ENCODE measurements around the gene C3orf52. TPM values are rescaled to one million over a fixed set of nuclear protein-coding genes. Genes with fewer than 3 reads are reported as not detected.

Gene C3orf52
- total and polyA plus RNA-seq, 2 experiments from 2014 or later: 10.4 to 18.8 TPM

DNA sequence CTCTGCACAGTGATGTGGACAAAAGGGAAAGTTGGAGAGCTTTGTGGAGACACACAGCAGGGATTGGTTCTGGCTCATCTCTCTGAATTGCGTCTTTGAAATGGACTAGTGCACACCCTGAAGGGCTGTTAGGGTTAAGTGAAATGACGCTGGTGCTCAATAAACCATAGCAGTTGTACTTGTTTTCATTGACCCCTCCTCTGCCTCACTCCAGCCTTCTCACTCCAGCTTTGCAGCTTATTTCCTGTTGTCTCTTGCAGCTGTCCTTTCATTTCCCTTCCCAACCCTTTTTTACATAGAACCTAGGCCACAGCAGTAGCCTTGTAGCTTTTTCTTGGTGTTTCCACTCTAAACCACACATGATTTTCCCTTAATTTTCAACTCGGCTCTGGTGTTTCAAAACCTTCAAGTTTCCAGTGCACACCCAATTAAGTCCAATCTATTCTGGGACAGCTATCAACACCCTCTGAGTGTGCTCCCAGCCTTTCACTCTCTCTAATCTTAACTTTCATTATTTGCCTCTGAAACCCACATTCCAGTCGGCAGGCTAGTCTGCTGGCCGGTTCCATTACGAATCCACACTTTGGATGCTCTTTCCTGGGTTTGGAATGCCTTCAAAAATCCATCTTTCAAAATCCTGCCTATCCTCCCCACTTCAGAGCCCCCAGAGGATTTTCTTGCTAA is 6.4 kb downstream of the C3orf52 start:
- Histone ChIP-seq H3K27me3 (peaks cover 3% of the 10 kb centered on the region), H3K9me3 (ENCODE audit: low read depth) (no peaks in the 10 kb centered on the region), H3K27ac (peak overlapping the region; percentile 68), H3K4me1 (ENCODE audit: low read depth) (peaks cover 40% of the 10 kb centered on the region), H3K36me3 (no peaks in the 10 kb centered on the region), H3K4me3 (peak overlapping the region; percentile 0)
- peak; percentile 65 to 83 for DNase-seq (ENCODE audit: low read depth in 1 of 2, low spot score in 1 of 2)
- TF ChIP-seq, protein P1, sequence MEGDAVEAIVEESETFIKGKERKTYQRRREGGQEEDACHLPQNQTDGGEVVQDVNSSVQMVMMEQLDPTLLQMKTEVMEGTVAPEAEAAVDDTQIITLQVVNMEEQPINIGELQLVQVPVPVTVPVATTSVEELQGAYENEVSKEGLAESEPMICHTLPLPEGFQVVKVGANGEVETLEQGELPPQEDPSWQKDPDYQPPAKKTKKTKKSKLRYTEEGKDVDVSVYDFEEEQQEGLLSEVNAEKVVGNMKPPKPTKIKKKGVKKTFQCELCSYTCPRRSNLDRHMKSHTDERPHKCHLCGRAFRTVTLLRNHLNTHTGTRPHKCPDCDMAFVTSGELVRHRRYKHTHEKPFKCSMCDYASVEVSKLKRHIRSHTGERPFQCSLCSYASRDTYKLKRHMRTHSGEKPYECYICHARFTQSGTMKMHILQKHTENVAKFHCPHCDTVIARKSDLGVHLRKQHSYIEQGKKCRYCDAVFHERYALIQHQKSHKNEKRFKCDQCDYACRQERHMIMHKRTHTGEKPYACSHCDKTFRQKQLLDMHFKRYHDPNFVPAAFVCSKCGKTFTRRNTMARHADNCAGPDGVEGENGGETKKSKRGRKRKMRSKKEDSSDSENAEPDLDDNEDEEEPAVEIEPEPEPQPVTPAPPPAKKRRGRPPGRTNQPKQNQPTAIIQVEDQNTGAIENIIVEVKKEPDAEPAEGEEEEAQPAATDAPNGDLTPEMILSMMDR (IDR thresholded peaks at IDR 0.05; ENCODE audit: low read depth, low read length): no peak

DNA sequence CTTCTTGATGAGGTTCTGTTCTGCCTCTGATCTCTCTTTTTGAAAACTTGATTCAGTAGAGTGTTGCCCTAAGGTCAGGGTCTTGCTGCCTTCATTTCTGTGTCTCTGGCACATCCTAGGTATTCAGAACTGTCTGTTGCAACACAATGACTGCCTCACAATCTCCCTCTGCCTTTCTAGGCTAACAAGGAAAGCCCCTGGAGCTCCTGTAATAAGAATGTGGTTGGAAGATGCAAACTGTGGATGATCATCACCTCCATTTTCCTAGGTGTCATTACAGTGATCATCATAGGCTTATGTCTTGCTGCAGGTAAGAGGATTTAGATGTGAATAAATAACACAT is 7.0 kb downstream of the C3orf52 start:
- peak overlapping the region; percentile 68 for H3K27ac ChIP-seq
- H3K36me3 ChIP-seq: no peaks in the 10 kb centered on the region
- peak overlapping the region; percentile 0 for H3K4me3 ChIP-seq
- H3K9me3 ChIP-seq (ENCODE audit: low read depth): no peaks in the 10 kb centered on the region
- H3K27me3 ChIP-seq: peaks cover 3% of the 10 kb centered on the region
- DNase-seq (ENCODE audit: low read depth in 1 of 2, low spot score in 1 of 2): no peak
- TF ChIP-seq, protein P1 (IDR thresholded peaks at IDR 0.05; ENCODE audit: low read depth, low read length): no peak
- peaks cover 40% of the 10 kb centered on the region for H3K4me1 ChIP-seq (ENCODE audit: low read depth)

- no peaks in the 10 kb centered on the region for H3K36me3 ChIP-seq
- TF ChIP-seq, protein P1 (IDR thresholded peaks at IDR 0.05; ENCODE audit: low read depth, low read length): no peak
- H3K27ac ChIP-seq: no peak overlapping the region
- no peak for DNase-seq (ENCODE audit: low read depth in 1 of 2, low spot score in 1 of 2)
- peaks cover 26% of the 10 kb centered on the region for H3K4me1 ChIP-seq (ENCODE audit: low read depth)
- no peaks in the 10 kb centered on the region for H3K27me3 ChIP-seq
- H3K4me3 ChIP-seq: no peak overlapping the region
- no peaks in the 10 kb centered on the region for H3K9me3 ChIP-seq (ENCODE audit: low read depth)
Observed at GRCh38 chr3:112095731-112096130, 9.5 kb downstream of the C3orf52 start.

- no peak overlapping the region for H3K4me3 ChIP-seq
Observed at GRCh38 chr3:112096176-112096575, 10.0 kb downstream of the C3orf52 start.

DNA sequence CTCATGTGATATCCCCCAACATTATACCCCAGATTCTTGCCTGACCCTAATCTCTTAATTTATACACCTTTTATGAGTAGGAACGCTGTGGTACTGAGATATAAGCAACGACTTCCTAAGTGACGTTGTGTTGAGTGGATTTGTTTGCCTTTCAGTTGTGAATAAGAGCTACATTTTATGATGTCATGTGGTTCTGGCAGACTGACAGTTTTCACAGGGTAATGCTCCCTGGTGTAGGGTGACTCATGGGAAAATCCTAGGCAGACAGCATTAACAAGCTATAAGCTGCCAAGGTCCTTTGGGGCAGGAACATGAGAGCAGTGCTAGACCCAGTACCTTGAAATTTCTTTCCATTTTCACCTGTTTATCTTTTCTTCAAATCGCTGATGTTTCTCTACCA is 11.2 kb downstream of the C3orf52 start:
- no peaks in the 10 kb centered on the region for H3K36me3 ChIP-seq
- H3K27ac ChIP-seq: no peak overlapping the region
- TF ChIP-seq, protein P1 (IDR thresholded peaks at IDR 0.05; ENCODE audit: low read depth, low read length): no peak
- H3K4me1 ChIP-seq (ENCODE audit: low read depth): peaks cover 14% of the 10 kb centered on the region
- no peaks in the 10 kb centered on the region for H3K9me3 ChIP-seq (ENCODE audit: low read depth)
- no peaks in the 10 kb centered on the region for H3K27me3 ChIP-seq
- DNase-seq (ENCODE audit: low read depth in 1 of 2, low spot score in 1 of 2): peak in 1 of 2 donors; percentile 99
- H3K4me3 ChIP-seq: no peak overlapping the region

More at GRCh38 chr3:112096176-112096575, 10.0 kb downstream of the C3orf52 start:
- no peaks in the 10 kb centered on the region for H3K36me3 ChIP-seq
- peaks cover 23% of the 10 kb centered on the region for H3K4me1 ChIP-seq (ENCODE audit: low read depth)
- no peaks in the 10 kb centered on the region for H3K9me3 ChIP-seq (ENCODE audit: low read depth)
- H3K27me3 ChIP-seq: no peaks in the 10 kb centered on the region
- TF ChIP-seq, protein P1 (IDR thresholded peaks at IDR 0.05; ENCODE audit: low read depth, low read length): no peak
- no peak for DNase-seq (ENCODE audit: low read depth in 1 of 2, low spot score in 1 of 2)
- no peak overlapping the region for H3K27ac ChIP-seq
